Ectodermal cell (in vitro differentiated cells): Measurements from ENCODE around the gene ATP11B. TPM values are rescaled to one million over a fixed set of nuclear protein-coding genes. Genes with fewer than 3 reads are reported as not detected.

Experiments
- H3K27ac ChIP-seq: 2 replicates; pipeline ENCODE4 v1.7.0; 2013; ENCODE audit warnings: mild to moderate bottlenecking, low read depth, low read length; ENCODE audit not compliant: insufficient read depth, poor library complexity, severe bottlenecking
- H3K27me3 ChIP-seq: 2 replicates; pipeline ENCODE4 v1.7.0; 2013; ENCODE audit warnings: mild to moderate bottlenecking, low read length; ENCODE audit not compliant: insufficient read depth, control insufficient read depth, poor library complexity, severe bottlenecking
- H3K36me3 ChIP-seq: one replicate; pipeline ENCODE4 v1.7.0; 2013; ENCODE audit warnings: low read length; ENCODE audit not compliant: control insufficient read depth, insufficient read depth
- H3K4me1 ChIP-seq: one replicate; pipeline ENCODE4 v1.7.0; 2013; ENCODE audit warnings: low read length; ENCODE audit not compliant: control insufficient read depth, insufficient read depth
- H3K4me3 ChIP-seq: 2 replicates; pipeline ENCODE4 v1.7.0; 2013; ENCODE audit warnings: low read depth, low read length, control low read depth; ENCODE audit not compliant: insufficient read depth
- H3K9me3 ChIP-seq: 2 replicates; pipeline ENCODE4 v1.7.0; 2013; ENCODE audit warnings: mild to moderate bottlenecking, low read length, moderate library complexity; ENCODE audit not compliant: control insufficient read depth
- WGBS, 2 experiments: methylation state at CpG; one replicate each; pipeline ENCODE4 v1.1.7; 2013; ENCODE audit warnings: missing lambda C conversion rate in 2 of 2; 5-methylcytosine and 5-hydroxymethylcytosine counted together
- polyA plus RNA-seq, 4 experiments: library from polyadenylated mRNA; stranded (reverse); fragments of 50-300 nt; gene quantifications; one replicate each; pipeline ENCODE4 v1.2.3, GENCODE V29; 2013

Gene ATP11B
- polyA plus RNA-seq (2013, experiment 1 of 4) = 22.9 TPM
- polyA plus RNA-seq (2013, experiment 2 of 4) = 20.8 TPM
- polyA plus RNA-seq (2013, experiment 3 of 4) = 17.9 TPM
- polyA plus RNA-seq (2013, experiment 4 of 4) = 20.1 TPM

DNA sequence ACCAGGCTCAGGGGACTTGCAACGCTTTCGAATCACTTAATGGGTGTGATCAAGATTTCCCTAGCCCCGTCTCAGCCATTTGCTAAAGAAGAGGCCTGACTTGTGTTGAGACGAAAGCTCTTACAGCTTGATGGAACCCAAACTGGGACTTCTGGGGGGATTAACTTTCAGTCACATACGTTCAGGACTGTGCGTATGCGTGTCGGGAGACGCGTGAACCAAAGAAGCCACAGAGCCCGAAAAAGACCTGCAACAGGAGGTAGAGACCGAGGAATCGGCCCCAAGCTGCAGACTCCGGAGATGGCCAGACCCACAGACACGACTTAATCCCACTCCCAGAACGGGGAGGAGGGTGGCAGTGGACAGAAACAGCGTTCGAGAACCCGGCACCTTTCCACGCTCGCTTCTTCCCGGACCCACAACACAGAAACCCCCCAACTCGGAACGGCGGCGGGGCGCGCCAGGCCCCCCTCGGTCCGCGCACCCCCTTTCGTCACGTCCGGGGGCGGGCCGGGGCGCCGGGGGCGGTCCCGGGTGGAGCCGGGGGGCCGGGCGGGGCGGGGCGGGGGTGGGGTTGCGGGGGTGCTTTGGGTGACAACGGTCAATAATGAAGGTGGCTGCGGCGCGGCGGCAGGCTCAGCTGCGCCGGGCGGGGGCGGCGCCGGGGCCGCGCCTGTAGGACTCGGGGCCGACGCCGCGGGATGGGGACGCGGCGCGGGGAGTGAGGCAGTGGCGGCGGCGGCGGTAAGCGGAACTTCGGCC is at the start of gene ATP11B:
Gene ATP11B, plus strand, starts transcription at position 604 of the 762 bp plus-strand sequence. CDS start 256 bp downstream, outside the sequence.
- Histone ChIP-seq H3K4me1 (peaks cover 4% of the 10 kb centered on the region), H3K27ac (peak within 1 kb of the TSS; percentile 50), H3K27me3 (peaks cover 33% of the 10 kb centered on the region), H3K4me3 (peak within 1 kb of the TSS; percentile 79), H3K9me3 (no peaks in the 10 kb centered on the region), H3K36me3 (no peaks in the 10 kb centered on the region)
- 0 to 1% methylated on average over 58 to 74 of the region's 74 CpGs for WGBS, 2 experiments

DNA sequence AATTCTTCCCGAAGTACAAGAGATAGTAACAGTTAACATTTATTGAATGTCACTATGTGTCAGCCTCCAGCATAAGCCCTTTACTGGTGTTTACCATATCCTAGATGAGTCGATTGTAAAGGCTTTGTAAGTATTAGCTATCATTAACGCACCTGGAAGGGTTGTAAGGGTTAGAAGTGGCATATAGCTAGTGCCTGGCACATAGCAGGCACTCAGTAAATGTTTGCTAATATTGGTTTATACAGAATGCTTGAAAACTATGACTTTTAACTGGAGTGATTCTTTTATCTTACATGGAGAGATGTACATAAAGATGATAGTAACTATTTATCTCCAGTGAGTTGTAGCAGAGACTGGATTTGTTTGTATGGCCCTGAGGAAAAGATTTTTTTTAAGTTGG is 46.3 kb upstream of the ATP11B start:
- Histone ChIP-seq H3K4me1 (no peaks in the 10 kb centered on the region), H3K9me3 (no peaks in the 10 kb centered on the region), H3K4me3 (no peak overlapping the region), H3K36me3 (no peaks in the 10 kb centered on the region), H3K27me3 (no peaks in the 10 kb centered on the region), H3K27ac (no peak overlapping the region)
- WGBS, 2 experiments = 59 to 62% methylated on average over 3 of the region's 3 CpGs

DNA sequence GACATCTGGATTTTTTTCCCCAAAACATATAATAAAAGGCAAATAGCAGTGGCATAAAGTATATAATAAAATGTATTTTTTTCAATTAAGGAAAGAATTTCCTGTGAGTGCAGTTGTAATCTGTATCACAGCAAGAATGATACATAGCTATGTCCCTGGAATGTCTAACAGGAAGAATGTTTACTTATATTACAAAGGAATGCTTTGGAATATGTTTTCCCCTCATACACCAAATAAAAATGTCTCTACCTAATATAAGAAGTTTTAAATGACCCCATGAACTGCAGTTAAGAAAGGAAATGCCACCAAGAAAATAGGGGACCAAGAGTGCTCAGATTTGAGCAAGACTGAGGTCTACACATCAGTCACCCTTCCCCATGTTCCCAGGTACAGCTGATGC is 38.0 kb upstream of the ATP11B start:
- Histone ChIP-seq H3K36me3 (no peaks in the 10 kb centered on the region), H3K9me3 (no peaks in the 10 kb centered on the region), H3K4me1 (no peaks in the 10 kb centered on the region), H3K27me3 (no peaks in the 10 kb centered on the region), H3K27ac (no peak overlapping the region), H3K4me3 (no peak overlapping the region)

DNA sequence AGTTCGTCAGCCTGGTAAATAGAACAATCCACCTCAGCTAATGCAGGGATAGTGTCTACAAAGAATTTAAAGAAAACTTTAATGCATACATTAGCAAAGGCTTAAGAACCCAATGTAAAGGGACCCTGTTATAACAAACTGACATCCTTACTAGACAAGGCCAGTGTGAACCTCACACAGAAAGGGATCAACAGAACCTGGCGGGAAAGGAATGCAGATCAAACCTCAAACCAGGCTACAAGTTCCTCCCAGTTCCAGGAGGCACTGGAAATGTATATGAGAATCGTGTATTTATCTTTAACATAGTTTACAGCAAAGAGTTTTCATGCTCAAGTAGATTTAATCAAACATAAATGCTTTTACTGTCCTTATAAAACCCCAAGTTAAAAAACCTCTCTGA is 37.6 kb upstream of the ATP11B start:
- H3K4me3 ChIP-seq = no peak overlapping the region
- H3K36me3 ChIP-seq = no peaks in the 10 kb centered on the region
- no peaks in the 10 kb centered on the region for H3K9me3 ChIP-seq
- 90% methylated on average over 2 to 3 of the region's 3 CpGs for WGBS, 2 experiments
- no peaks in the 10 kb centered on the region for H3K4me1 ChIP-seq
- H3K27ac ChIP-seq = no peak overlapping the region
- no peaks in the 10 kb centered on the region for H3K27me3 ChIP-seq

DNA sequence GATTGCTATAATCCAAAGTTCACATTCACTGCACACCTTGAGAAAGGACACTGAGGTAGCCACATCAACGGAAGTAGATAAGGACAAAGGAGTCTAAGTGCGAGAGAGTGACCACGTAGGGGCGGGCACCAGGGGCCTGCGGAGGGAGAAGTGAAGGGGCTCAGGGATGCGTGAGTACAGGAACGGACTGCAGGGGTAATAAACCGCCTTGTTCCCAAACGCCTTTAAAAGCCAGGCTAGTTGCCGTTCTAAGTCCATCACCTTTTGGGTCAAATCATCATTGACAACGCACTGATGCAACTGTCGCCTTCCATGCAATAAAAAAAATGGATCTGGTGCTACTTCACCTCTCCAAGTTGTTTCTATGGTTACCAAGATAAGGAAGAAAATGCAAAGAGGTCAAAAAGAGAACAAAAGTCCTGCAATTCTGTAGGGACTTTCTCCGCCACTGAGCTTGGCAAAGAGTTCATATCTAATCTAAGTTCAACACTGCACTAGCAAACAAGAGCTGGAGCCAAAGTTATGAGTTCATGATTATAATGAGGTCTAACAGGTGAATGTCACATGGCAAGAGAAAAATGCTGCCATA is 32.6 kb upstream of the ATP11B start:
- WGBS, 2 experiments = 85 to 88% methylated on average over 13 of the region's 13 CpGs
- H3K27me3 ChIP-seq = no peaks in the 10 kb centered on the region
- H3K4me3 ChIP-seq = no peak overlapping the region
- no peaks in the 10 kb centered on the region for H3K36me3 ChIP-seq
- no peaks in the 10 kb centered on the region for H3K4me1 ChIP-seq
- H3K9me3 ChIP-seq = no peaks in the 10 kb centered on the region
- H3K27ac ChIP-seq = no peak overlapping the region

DNA sequence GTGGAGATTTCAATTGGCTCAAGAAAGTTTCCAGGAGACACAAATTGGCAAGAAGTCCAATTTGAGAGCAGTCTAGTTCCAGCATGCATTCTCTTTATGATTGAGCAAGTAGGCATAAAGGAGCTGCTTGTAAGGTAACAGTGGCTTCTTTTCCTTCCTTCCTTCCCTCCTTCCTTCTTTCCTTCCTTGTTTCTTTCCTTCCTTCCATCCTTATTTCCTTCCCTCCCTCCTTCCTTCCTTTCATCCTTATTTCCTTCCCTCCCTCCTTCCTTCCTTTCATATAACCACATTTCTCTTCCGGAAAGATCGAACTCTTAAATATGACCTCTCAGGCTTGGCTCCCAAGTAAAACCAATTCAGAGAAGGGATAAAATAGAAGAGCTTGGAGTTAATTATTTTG is 29.4 kb upstream of the ATP11B start:
- WGBS, 2 experiments = 40 to 67% methylated on average over 1 to 2 of the region's 2 CpGs
- H3K27me3 ChIP-seq = no peaks in the 10 kb centered on the region
- no peaks in the 10 kb centered on the region for H3K4me1 ChIP-seq
- no peaks in the 10 kb centered on the region for H3K36me3 ChIP-seq
- H3K27ac ChIP-seq = no peak overlapping the region
- H3K4me3 ChIP-seq = no peak overlapping the region
- no peaks in the 10 kb centered on the region for H3K9me3 ChIP-seq

DNA sequence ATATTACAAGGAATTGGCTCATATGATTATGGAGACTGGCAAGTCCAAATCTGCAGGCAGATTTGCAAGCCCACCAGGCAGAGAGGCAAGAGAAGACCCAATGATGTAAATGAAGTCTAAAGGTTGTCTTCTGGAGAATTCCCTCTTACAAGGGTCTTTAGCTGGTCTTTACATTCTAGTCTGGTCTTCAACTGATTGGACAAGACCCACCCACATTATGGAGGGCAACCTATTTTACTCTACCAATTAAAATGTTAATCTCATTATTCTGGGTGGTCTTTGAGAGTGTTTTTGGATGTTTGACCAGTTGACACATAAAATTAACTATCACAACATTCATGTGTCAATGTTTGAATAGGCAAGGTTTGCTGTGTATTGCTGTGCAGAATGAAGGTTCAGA is 28.0 kb upstream of the ATP11B start:
- Histone ChIP-seq H3K4me3 (no peak overlapping the region), H3K27me3 (no peaks in the 10 kb centered on the region), H3K36me3 (no peaks in the 10 kb centered on the region), H3K4me1 (no peaks in the 10 kb centered on the region), H3K27ac (no peak overlapping the region), H3K9me3 (no peaks in the 10 kb centered on the region)

DNA sequence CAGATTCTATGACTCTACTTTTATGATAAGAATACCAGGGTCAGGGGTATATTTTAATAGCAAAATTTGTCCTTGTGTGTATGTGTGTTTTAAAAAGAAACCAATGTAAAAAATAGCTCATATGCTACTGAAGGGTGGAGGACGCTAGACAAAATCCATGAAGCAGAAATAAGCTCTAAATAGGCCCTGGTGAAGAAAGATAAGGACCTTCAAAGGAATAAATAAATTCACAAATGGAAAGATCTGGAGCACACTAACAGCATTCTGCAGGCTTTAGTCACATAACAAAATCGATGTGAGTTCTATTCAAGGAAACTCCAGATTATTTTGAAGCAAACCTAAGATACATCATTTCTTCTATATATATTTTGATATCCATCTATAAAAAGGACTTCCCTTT is 27.2 kb upstream of the ATP11B start:
- Histone ChIP-seq H3K36me3 (no peaks in the 10 kb centered on the region), H3K9me3 (no peaks in the 10 kb centered on the region), H3K27me3 (no peaks in the 10 kb centered on the region), H3K4me1 (no peaks in the 10 kb centered on the region), H3K4me3 (no peak overlapping the region), H3K27ac (no peak overlapping the region)
- 89 to 91% methylated on average over 2 of the region's 2 CpGs for WGBS, 2 experiments

DNA sequence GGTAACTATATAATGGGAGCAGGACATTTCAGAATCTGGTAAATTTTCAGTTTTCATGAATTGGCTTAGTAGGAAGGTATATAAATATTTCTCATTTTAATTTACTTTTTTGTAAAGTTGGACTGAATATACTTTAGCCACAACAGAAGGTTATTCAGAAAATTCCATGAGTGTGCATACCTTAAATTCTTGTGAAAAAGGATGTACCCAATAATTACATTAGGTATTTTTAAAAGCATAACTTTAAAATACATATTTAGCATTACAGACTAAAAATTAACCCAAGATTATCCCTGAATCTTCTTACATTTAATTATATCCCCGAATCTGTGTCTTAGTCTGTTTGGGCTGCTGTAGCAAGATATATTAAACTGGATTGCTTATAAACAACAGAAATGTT is 24.9 kb upstream of the ATP11B start:
- Histone ChIP-seq H3K36me3 (no peaks in the 10 kb centered on the region), H3K9me3 (no peaks in the 10 kb centered on the region), H3K27ac (no peak overlapping the region), H3K27me3 (no peaks in the 10 kb centered on the region), H3K4me3 (no peak overlapping the region), H3K4me1 (no peaks in the 10 kb centered on the region)
- WGBS, 2 experiments = 89% methylated on average over 1 of the region's 1 CpG; no CpG with 5 or more reads in 1 of the 2 experiments

DNA sequence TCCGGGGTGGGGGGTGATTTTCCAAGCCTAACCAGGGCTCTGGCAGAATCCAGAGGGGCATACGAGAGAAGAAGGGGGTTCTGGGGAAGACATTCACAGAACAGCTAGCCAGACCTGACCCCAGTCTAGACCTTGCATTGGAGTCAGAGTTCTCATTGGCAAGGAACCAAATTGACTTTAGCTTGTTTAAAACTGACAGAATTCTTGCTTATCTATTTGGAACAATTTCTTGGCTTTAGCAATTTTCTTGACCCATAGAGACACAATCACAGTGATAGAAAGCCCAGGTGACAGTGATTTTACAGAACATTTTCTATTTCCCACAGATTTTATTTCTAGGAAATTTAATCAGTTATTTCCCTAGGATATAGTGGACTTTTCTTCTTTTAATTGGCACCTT is 23.6 kb upstream of the ATP11B start:
- 93 to 95% methylated on average over 2 of the region's 2 CpGs for WGBS, 2 experiments
- no peak overlapping the region for H3K4me3 ChIP-seq
- no peaks in the 10 kb centered on the region for H3K27me3 ChIP-seq
- no peaks in the 10 kb centered on the region for H3K4me1 ChIP-seq
- no peaks in the 10 kb centered on the region for H3K36me3 ChIP-seq
- no peaks in the 10 kb centered on the region for H3K9me3 ChIP-seq
- H3K27ac ChIP-seq = no peak overlapping the region
